Inferior parietal cortex (tissue), 1 donor: Measurements from ENCODE around the gene KCNN3.
A peak's percentile ranks its signal among the peaks of the same experiment; 100 is the strongest.

Experiments
- DNase-seq: peaks from one replicate; pipeline ENCODE4 v3.0.0-alpha.2; 2016; ENCODE audit errors: extremely low spot score

The KCNN3 gene

GRCh38 chr1:154880671-154881070 lies 10.6 kb upstream of the KCNN3 start:
- no peak for DNase-seq

- no peak for DNase-seq
Observed at GRCh38 chr1:154879038-154879421, 8.9 kb upstream of the KCNN3 start.

- DNase-seq, result peak; percentile 85
Observed at GRCh38 chr1:154878371-154879037, 8.4 kb upstream of the KCNN3 start.

GRCh38 chr1:154877370-154877974 lies 7.4 kb upstream of the KCNN3 start:
- DNase-seq, result no peak

GRCh38 chr1:154876842-154877369 lies 6.8 kb upstream of the KCNN3 start:
- DNase-seq, result no peak

GRCh38 chr1:154874465-154874864 lies 4.4 kb upstream of the KCNN3 start:
- no peak for DNase-seq

- no peak for DNase-seq
Observed at GRCh38 chr1:154873321-154873950, 3.4 kb upstream of the KCNN3 start.

- DNase-seq, result no peak
Observed at GRCh38 chr1:154871374-154871773, 1.3 kb upstream of the KCNN3 start.

- DNase-seq, result no peak
Observed at GRCh38 chr1:154870734-154871133, 653 bp upstream of the KCNN3 start.

- DNase-seq, result no peak
Observed at GRCh38 chr1:154869351-154870114, 548 bp downstream of the KCNN3 start.

GRCh38 chr1:154867841-154868605 lies 2.1 kb downstream of the KCNN3 start:
- no peak for DNase-seq

- no peak for DNase-seq
Observed at GRCh38 chr1:154867064-154867825, 2.8 kb downstream of the KCNN3 start.

- no peak for DNase-seq
Observed at GRCh38 chr1:154866257-154867063, 3.6 kb downstream of the KCNN3 start.

GRCh38 chr1:154865442-154866256 lies 4.4 kb downstream of the KCNN3 start:
- no peak for DNase-seq

GRCh38 chr1:154864189-154864975 lies 5.7 kb downstream of the KCNN3 start:
- DNase-seq, result no peak

- no peak for DNase-seq
Observed at GRCh38 chr1:154863315-154864174, 6.5 kb downstream of the KCNN3 start.

- no peak for DNase-seq
Observed at GRCh38 chr1:154862907-154863306, 7.2 kb downstream of the KCNN3 start.
